Hematopoietic multipotent progenitor cell treated with erythropoietin and hydrocortisone succinate and interleukin-3 and kit ligand, for 8 days (in vitro differentiated cells): ENCODE results near the gene FSTL4.
A peak's percentile ranks its signal among the peaks of the same experiment; 100 is the strongest.

Experiments
- DNase-seq: peaks from one replicate; pipeline ENCODE4 v3.0.0-alpha.2; 2015

FSTL4 gene

DNA sequence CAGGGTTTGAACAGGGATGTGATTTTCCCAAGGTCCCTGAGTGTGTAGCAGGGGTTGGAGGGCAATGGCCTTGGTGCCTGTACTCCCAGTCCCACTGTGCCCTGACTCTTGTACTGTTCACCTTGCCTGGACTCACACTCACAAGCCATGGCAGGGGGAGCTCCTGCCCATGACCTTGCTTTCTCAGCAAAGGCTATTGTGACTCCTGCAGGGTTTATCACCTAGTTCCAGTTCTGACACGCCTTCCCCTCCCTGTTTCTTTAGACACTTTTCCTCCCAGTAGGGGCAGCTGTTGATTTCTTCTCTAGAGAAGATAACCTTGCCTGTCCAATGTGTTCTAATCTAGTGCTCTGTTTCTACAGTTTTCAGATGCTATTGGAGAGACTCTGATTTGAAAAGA lies 139.5 kb downstream of the FSTL4 start:
- DNase-seq, result peak; percentile 52

DNA sequence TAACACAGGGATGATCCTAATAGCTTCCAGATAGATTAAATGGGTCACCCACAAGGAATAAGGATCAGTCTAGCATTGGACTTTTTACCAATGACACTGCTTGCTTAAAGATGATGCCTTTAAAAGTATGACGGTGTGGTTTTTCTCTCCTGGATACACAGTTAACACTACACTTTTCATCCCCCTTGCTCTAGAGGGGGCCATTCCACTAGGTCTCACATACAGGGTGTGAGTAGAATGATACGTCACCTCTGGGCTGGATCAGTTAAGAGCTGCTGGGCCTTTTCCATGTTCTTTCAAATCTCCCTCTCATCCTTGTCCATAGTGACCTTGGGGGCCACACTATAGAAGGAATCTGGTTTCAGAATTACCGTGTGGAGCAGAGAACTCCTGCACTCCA lies 140.6 kb downstream of the FSTL4 start:
- DNase-seq, result no peak

GRCh38 chr5:133470841-133471240 lies 141.5 kb downstream of the FSTL4 start:
- DNase-seq, result no peak

DNA sequence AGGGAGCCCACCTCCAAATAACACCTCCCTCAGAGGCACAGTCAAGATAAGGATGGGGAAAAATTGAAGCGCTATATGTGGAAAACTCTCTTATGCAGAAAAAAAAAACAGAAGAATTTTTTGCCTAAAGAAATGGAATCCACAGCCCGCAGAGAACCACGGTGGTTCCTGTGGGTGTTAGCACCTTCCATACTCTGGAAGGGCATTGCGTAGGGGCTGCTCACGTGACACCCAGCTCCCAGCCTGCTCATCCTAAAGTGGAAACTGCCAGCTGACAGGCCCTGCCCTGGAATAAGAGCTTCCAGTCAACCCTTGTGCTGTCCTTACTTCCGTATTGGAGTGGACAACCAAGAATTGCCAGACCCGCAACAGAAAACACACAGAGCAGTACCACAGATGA lies 142.5 kb downstream of the FSTL4 start:
- DNase-seq, result no peak

- no peak for DNase-seq
Observed at GRCh38 chr5:133469252-133469651, 143.1 kb downstream of the FSTL4 start.

DNA sequence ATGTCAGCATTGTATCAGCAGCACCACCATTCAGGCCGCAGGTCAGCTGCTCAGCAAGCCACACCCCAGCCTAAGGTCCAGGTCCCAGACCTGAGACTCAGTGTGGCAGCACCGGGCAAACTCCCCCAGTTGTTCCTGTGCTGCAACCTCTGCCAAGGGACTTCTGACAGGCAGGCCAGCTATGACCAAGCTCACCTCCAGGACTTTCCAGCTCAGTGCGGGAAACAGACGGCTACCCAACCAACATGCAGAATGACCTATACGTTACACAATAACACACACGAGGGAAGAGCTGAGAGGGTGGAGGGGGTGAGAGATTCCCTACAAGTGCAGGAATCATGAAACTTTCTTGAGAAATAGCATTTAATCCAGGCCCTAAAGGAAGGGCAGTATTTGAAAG lies 143.7 kb downstream of the FSTL4 start:
- DNase-seq, result no peak

DNA sequence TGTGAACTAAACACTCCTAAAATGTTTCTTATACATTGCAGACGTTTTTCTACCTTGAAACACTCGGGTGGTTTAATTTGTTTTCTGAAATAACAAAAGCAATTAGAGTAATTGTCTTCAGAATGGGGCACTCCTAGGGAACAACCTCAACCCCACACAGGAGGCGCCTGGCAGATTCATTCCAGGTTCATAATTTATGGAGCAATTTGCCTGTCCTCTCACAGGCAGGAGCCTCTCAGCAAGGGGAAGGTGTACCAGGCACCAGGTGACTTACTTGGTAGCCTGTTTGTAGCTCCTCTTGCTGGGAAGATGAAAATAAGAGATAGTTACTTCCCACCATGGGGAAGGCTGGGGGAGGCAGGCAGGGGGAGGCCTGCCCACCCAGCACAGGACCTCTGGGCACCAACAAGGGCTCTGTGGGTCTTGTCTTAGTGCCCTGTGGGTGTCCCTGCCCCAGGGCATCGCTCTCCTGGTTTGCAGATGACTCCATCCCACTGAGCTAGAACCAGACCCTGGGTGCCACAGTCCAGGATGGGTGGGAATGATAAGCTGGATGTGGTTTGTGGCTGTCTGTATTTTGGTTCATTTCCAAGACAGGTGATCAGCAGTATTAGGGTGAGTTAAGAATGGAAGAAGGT lies 144.4 kb downstream of the FSTL4 start:
- DNase-seq, result no peak

- no peak for DNase-seq
Observed at GRCh38 chr5:133467335-133467779, 145.0 kb downstream of the FSTL4 start.

DNA sequence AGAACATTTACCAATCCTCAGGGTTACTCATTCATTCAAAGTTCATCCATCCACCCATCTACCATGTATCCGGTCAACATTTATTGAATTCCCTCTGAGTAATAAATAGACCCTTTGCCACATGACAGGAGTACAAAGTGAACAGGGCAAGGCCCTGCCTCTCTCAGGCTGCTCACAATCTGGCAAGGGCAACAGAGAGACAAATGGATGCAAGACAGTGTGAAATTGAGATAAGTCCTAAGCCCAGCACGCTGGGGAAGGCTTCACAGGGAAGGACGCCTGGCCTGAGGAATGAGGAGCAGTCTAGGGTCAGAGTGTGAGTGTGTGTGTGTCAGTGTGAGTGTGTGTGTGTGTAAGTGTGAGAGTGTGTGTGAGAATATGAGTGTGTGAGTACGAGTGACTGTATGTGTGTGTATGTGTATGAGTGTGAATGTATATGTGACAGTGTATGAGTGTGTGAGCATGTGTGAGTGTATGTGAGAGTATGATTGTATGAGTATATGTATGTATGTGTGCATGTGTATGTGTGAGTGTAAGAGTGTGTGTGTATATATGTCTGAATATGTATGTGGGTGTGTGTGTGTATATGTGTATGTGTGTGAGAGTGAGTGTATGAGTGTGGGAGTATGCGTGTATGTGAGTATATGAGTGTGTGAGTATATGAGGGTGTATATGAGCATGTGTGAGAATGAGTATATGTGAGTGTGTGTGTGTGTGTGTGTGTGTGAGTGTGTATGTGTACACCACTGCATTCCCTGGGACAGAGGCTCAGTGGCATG lies 145.6 kb downstream of the FSTL4 start:
- no peak for DNase-seq

- DNase-seq, result no peak
Observed at GRCh38 chr5:133464013-133464412, 148.3 kb downstream of the FSTL4 start.

- no peak for DNase-seq
Observed at GRCh38 chr5:133461796-133462516, 150.4 kb downstream of the FSTL4 start.

GRCh38 chr5:133460172-133460758 lies 152.1 kb downstream of the FSTL4 start:
- DNase-seq, result peak; percentile 29

DNA sequence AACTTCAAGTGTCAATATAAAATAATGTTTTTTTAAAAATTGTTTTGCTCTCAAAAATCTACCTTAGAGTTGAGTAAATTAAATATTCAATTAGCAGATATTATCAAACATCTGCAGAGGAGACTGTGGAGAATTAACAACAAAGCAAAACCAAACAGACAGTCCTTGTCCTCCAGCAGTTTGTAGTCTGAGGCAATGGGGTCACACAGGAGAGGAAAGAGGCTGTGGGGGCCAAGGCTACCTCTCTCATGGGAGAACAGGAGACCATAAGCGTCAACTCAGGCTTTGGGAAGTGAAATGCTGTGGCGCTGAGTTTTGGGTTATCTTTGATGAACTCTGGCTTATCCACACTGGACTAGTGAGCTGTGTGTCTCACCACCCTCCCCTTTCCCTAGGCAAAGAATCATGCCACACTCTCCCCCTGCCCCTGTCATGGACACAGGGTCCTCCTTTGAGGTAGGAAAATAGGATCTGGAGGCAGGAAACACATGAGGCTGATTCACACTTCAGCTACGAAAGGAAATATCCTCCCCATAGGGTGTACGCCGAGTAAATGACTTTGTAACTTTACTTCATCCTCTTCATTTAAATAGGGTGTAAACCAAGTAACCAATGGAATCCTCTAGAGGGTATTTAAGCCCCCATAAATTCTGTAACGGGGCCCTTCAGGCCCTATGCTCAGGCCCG lies 152.7 kb downstream of the FSTL4 start:
- no peak for DNase-seq

DNA sequence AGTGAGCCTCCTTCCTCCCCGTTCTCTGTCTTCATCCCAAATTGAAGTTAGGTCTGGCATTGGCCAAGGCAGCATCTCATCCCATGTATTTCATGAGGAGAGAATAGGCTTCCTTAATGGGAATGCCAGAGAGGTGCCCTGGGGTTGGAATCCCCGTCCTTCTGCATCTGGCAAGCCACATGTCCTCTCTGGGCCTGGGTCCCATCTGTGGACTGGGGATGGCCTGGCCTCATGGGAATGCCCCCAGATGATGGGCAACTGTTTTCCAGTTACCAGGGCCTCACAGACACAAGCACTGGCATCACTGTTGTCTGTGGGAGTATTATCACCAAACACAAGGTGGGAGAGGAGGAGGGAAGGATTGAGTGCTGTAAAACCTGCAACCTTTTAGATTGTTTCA lies 153.9 kb downstream of the FSTL4 start:
- no peak for DNase-seq

DNA sequence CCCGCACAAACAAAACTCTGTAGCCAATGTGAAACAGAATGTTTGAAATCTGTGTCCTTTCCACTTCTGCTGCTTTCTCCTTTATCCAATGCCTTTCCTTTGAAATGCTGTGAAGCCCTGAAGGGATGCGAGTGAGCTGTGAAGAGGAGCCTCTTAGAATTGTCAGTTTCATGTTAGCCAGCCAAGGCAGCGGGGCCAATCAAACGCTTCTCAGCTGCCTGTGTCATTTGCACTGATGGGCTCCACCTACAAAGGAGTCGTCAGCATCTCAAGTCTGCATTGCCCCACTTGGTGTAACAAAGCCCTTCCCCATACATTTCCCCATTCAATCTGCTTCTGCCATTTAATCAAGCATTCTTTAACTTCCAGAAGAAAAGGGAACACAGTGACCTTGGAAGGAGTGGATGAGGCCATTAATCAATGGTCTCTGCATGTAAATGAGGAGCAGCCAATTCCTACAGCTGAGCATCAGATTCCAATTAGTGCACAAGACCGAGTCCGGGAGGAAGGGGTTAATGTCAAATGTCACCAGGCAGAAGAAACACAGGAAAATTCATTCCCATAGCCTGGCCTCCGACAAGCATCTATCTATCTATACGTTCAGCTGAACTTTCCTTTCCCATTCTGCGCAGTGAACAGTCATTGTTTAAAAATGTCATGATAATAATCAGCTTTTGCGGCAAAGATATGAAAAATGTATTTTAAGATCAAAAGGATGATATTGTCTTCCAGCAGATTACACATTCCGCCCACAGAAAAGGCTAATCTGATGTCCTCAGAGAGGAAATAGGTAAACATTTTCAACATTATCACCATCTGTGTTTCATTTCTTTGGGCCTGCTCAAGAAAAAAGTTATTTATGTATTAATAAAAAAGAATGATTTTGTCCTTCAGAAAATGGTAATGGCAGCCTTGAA lies 154.6 kb downstream of the FSTL4 start:
- DNase-seq, result no peak

DNA sequence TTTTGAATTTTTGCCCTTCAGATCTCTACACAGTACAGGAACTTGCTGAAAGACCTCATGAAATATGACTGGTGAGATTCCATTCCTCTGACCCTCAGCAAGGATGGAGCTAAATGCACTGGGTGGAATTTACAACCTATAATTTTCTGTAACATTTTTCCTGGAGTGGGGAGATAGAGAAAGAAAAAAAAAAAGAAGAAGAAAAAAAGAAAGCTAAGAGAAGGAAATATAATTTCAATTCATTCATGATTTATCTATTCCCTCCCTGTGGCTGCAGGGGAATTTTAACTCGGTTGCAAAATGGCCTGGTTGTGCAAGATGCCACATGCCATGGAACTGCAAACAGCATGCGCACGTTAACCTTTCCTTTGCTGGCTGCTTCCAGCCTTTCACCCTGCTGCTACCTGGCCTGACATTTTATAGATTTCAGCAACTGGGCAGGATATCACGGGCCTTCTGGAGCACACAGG lies 155.4 kb downstream of the FSTL4 start:
- DNase-seq, result no peak

DNA sequence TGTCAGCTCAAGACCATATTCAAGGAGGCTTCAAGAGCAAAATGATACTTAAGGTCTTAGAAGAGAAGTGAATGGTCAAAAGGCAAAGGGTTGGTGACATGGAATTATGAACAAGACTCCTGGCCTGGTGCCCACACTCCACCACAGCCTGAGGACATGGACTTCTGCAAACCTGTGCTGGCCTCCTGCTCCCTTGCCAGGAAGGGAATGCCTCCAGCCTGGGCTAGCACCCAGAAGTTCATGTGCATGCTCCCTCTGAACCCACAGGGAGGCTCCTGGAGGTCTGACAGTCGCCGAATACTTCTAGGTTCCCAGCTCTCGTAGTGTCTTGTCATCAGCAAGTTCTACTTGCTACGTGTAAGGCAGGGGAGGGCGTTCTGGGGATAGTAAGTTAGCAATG lies 156.7 kb downstream of the FSTL4 start:
- DNase-seq, result no peak

GRCh38 chr5:133454442-133454841 lies 157.9 kb downstream of the FSTL4 start:
- DNase-seq, result no peak

- no peak for DNase-seq
Observed at GRCh38 chr5:133453831-133454230, 158.5 kb downstream of the FSTL4 start.

DNA sequence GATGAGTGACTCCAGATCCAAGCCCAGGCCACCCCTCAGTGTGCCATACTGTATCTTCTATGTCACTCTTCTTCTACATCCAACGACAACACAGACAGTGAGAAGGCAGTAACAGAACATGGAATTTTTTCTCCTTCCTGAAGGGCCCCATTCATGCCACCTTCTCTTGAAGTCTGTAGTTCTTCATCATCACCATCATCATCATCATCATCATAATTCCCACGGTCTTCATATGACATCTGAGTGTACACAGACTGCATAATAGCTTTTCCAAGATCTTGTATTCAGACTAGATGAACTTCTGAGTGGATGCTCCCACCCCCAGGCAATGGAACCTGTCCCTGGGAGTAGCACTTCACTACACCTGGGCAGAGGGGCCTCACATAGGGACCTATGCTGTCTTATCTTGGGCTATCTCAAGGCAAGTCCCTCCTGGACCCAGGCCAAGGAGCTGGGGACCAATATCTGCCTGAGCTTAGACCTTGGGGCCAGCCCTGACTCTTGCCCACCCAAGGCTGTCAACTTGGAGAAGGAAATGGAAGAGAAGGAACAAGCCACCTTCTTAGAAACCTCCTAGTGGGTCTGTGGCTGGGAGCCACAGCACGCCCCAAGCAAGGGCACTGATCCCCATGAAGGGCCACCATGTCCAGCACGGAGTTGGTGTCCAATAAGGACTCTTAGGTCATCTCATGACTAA lies 159.1 kb downstream of the FSTL4 start:
- no peak for DNase-seq

GRCh38 chr5:133451926-133452325 lies 160.4 kb downstream of the FSTL4 start:
- DNase-seq, result no peak
